ENCODE measurements around the gene LAD1. TPM values are rescaled to one million over a fixed set of nuclear protein-coding genes. Genes with fewer than 3 reads are reported as not detected.

The LAD1 gene
- total and polyA plus RNA-seq, 2 of the 13 experiments (the other 11 are each of a cell fraction or from before 2014, with no cell fraction given) = 10.8 to 65.6 TPM

DNA sequence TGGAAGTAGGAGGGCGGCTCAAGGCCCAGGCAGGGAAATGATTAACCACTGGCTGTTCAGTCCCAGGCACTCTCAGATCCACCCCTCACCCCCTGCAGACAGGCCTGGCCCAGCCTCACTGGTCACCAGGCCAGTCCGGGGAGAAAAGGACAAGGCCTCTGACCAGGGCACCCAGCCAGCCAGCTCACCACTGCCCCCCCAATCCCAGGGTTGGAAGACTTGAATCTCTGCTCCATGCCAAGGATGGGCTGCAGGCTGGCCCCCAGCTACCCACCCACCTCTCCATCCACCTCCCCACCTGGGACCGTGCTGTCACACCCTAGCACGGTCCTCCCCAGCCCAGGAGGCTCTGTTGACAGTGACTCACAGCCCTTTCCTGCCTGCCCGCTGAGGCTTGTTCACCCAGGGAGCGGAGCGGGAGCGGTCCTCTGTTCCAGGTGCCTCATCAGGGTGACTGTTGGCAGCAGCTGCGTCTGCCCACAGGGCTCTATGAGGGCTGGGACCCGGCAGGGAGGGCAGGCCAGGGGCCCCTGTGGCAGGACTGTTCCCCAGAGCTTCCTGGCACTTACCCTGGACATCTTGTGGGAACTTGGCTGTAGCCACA lies 2.2 kb downstream of the LAD1 start (continued):
- TF ChIP-seq, protein P1, sequence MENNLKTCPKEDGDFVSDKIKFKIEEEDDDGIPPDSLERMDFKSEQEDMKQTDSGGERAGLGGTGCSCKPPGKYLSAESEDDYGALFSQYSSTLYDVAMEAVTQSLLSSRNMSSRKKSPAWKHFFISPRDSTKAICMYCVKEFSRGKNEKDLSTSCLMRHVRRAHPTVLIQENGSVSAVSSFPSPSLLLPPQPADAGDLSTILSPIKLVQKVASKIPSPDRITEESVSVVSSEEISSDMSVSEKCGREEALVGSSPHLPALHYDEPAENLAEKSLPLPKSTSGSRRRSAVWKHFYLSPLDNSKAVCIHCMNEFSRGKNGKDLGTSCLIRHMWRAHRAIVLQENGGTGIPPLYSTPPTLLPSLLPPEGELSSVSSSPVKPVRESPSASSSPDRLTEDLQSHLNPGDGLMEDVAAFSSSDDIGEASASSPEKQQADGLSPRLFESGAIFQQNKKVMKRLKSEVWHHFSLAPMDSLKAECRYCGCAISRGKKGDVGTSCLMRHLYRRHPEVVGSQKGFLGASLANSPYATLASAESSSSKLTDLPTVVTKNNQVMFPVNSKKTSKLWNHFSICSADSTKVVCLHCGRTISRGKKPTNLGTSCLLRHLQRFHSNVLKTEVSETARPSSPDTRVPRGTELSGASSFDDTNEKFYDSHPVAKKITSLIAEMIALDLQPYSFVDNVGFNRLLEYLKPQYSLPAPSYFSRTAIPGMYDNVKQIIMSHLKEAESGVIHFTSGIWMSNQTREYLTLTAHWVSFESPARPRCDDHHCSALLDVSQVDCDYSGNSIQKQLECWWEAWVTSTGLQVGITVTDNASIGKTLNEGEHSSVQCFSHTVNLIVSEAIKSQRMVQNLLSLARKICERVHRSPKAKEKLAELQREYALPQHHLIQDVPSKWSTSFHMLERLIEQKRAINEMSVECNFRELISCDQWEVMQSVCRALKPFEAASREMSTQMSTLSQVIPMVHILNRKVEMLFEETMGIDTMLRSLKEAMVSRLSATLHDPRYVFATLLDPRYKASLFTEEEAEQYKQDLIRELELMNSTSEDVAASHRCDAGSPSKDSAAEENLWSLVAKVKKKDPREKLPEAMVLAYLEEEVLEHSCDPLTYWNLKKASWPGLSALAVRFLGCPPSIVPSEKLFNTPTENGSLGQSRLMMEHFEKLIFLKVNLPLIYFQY (CRISPR knock-in tag; IDR thresholded peaks at IDR 0.05; ENCODE audit: borderline replicate concordance) = 0 out of 2 replicates have a peak, but pooled peaks have one; percentile 43
- TF ChIP-seq RXRB (CRISPR knock-in tag; IDR thresholded peaks at IDR 0.05; ENCODE audit: borderline replicate concordance) (peak; percentile 24; the same call in 1 of the 2 replicates), ZNF33B (CRISPR knock-in tag; IDR thresholded peaks at IDR 0.05) (peak; percentile 65; the same call in 1 of the 2 replicates), TBP (CRISPR knock-in tag; IDR thresholded peaks at IDR 0.05) (no peak), ZBTB42 (CRISPR knock-in tag; IDR thresholded peaks at IDR 0.05) (0 out of 2 replicates have a peak, but pooled peaks have one; percentile 16), BHLHE40 (IDR thresholded peaks at IDR 0.05; ENCODE audit: low read length) (peak; percentile 34; the same call in 1 of the 2 replicates), EHMT2 (IDR thresholded peaks at IDR 0.05; ENCODE audit: borderline replicate concordance, low read depth, low read length) (no peak), KLF16 (CRISPR knock-in tag; IDR thresholded peaks at IDR 0.05) (peak in 1 of 2 experiments; percentile 39; a peak in 2 of 4 replicates), ZNF232 (CRISPR knock-in tag; IDR thresholded peaks at IDR 0.05; ENCODE audit: borderline replicate concordance) (no peak; the same call in 1 of the 2 replicates)
- TF ChIP-seq, protein P2, sequence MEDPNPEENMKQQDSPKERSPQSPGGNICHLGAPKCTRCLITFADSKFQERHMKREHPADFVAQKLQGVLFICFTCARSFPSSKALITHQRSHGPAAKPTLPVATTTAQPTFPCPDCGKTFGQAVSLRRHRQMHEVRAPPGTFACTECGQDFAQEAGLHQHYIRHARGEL (CRISPR knock-in tag; IDR thresholded peaks at IDR 0.05) = no peak

Measured in HepG2 (cell line).